Endodermal cell (in vitro differentiated cells): ENCODE data around the gene TREH. TPM values are rescaled to one million over a fixed set of nuclear protein-coding genes. Genes with fewer than 3 reads are reported as not detected.

Experiments used
- DNase-seq: peaks from one replicate; pipeline ENCODE4 v3.0.0-alpha.2; 2017
- H3K27ac ChIP-seq: 2 replicates; pipeline ENCODE4 v1.5.1; 2013; ENCODE audit warnings: mild to moderate bottlenecking, low read depth, low read length, moderate library complexity
- H3K27me3 ChIP-seq: 2 replicates; pipeline ENCODE4 v1.6.1; 2013; ENCODE audit warnings: mild to moderate bottlenecking, low read length, moderate library complexity; ENCODE audit not compliant: insufficient read depth, control insufficient read depth, poor library complexity, severe bottlenecking
- H3K36me3 ChIP-seq: 2 replicates; pipeline ENCODE4 v1.7.0; 2013; ENCODE audit warnings: mild to moderate bottlenecking, low read length, moderate library complexity; ENCODE audit not compliant: control insufficient read depth, insufficient read depth
- H3K4me1 ChIP-seq: one replicate; pipeline ENCODE4 v1.7.0; 2013; ENCODE audit warnings: low read length; ENCODE audit not compliant: control insufficient read depth, insufficient read depth
- H3K4me3 ChIP-seq: 2 replicates; pipeline ENCODE4 v1.5.1; 2013; ENCODE audit warnings: mild to moderate bottlenecking, low read length, moderate library complexity
- H3K9ac ChIP-seq: 2 replicates; pipeline ENCODE4 v1.6.1; 2013; ENCODE audit warnings: mild to moderate bottlenecking, low read length, moderate library complexity; ENCODE audit not compliant: poor library complexity, severe bottlenecking; ENCODE audit errors: extremely low read depth
- H3K9me3 ChIP-seq: 2 replicates; pipeline ENCODE4 v1.6.1; 2013; ENCODE audit warnings: mild to moderate bottlenecking, low read length, moderate library complexity; ENCODE audit not compliant: control insufficient read depth
- H3K27ac Mint-ChIP-seq: 2 replicates; pipeline ENCODE4 v1.8.0; 2020; ENCODE audit warnings: mixed read lengths
- H3K27me3 Mint-ChIP-seq: 2 replicates; pipeline ENCODE4 v1.8.0; 2021; ENCODE audit warnings: mild to moderate bottlenecking, mixed read lengths; ENCODE audit not compliant: insufficient read depth
- H3K36me3 Mint-ChIP-seq: 2 replicates; pipeline ENCODE4 v1.8.0; 2020; ENCODE audit warnings: low read depth, mixed read lengths
- H3K4me1 Mint-ChIP-seq: 2 replicates; pipeline ENCODE4 v1.8.0; 2020; ENCODE audit warnings: mixed read lengths
- H3K4me3 Mint-ChIP-seq: 2 replicates; pipeline ENCODE4 v1.8.0; 2020; ENCODE audit warnings: mild to moderate bottlenecking, moderate library complexity, mixed read lengths
- H3K9me3 Mint-ChIP-seq: 2 replicates; pipeline ENCODE4 v1.8.0; 2020; ENCODE audit warnings: mild to moderate bottlenecking, mixed read lengths
- CTCF ChIP-seq: fragments of 200-600 bp; sonication (generic); conservative IDR thresholded peaks from 2 replicates; pipeline ENCODE4 v1.5.0; 2021; ENCODE audit warnings: antibody characterized with exemption, mild to moderate bottlenecking
- WGBS, 2 experiments: methylation state at CpG; one replicate each; pipeline versions ENCODE4 v1.1.5 to v1.1.7; 2013; ENCODE audit warnings: missing lambda C conversion rate in 2 of 2, mixed read lengths in 1 of 2; ENCODE audit not compliant: insufficient coverage in 1 of 2, insufficient read length in 1 of 2; 5-methylcytosine and 5-hydroxymethylcytosine counted together
- total RNA-seq, 2 donors: library from RNA; stranded (reverse); fragmentation: NEBNext Ultra II Directional in 1 of 2; extraction: Animal tissue kit (Norgen Biotek cat#: 25700) in 1 of 2; gene quantifications; 2 replicates in 1 of 2; 3 replicates in 1 of 2; pipeline ENCODE4 v1.2.1, GENCODE V29; 2021

Gene TREH
- total RNA-seq, 2 donors from 2014 or later, result not detected

DNA sequence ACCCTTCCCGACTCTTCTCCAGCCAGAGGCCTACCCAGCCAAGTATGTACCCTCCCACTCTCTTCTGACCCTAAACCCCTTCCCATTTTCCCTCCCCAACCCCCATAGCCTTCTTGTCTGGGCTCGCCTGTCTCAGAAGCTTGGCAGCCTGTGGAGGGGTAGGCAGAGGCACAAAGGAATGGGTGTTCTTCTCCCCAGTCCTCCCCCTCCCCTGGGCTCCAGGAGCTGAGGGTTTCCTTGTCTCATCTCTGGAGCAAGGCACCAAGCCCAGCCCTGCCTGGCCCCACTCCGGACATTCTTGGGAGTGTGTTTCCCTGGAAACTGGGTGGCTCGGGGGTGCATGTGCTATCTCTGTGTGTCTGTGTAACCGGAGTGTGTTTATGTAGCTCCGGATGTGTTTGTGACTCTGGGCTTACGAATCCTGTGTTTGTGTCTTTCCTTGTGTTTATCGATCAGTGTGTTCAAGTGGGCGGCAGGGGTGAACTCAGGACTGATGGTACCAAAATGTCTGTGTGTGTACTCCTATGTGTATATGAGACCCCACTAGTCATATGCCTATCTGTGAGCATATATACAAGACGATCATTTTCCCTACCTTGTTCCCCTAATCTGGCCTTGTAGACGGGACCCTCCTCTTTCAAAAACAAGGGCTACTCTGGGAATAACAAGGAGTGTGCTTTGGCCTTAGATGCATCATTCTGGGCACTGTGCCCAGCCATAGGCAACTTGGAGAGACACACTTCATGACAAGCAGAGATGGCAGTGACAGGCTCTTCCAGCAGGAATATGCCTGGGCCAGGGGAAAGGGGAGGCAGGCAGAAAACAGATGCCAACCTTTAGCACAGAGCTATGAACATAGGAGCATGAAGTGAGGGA is 61.1 kb downstream of the TREH start:
- peak; percentile 55 for DNase-seq
- H3K4me1 ChIP-seq, result peaks cover 13% of the 10 kb centered on the region
- Mint-ChIP-seq H3K4me1 (peaks cover 53% of the 10 kb centered on the region), H3K27ac (no peak overlapping the region), H3K36me3 (no peaks in the 10 kb centered on the region), H3K9me3 (no peaks in the 10 kb centered on the region), H3K4me3 (no peak overlapping the region), H3K27me3 (peaks cover 35% of the 10 kb centered on the region)
- WGBS, 2 experiments, result 69 to 88% methylated on average over 8 to 10 of the region's 11 CpGs
- no peak for TF ChIP-seq CTCF
- H3K4me3 ChIP-seq, result no peak overlapping the region
- H3K9ac ChIP-seq, result no peak overlapping the region
- H3K36me3 ChIP-seq, result no peaks in the 10 kb centered on the region
- H3K27me3 ChIP-seq, result peaks cover 12% of the 10 kb centered on the region
- no peaks in the 10 kb centered on the region for H3K9me3 ChIP-seq
- H3K27ac ChIP-seq, result peak overlapping the region; percentile 84

DNA sequence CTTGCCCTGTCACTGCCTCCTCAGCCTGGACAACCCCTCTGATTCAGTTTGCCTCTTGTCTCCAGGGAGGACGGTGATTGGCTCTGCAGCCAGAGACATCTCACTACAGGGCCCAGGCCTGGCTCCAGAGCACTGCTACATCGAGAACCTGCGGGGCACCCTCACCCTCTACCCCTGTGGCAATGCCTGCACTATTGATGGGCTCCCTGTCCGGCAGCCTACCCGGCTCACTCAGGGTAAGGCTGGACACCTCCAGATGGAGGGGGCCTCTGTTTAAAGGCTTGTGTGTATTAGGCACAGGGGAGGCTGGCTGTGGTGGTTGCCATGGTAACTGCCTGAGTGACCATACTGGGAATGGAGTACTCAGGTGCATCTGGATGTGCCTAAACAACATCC is 63.5 kb downstream of the TREH start:
- no peak overlapping the region for H3K4me3 Mint-ChIP-seq
- Histone ChIP-seq H3K27me3 (peaks cover 36% of the 10 kb centered on the region), H3K4me1 (peaks cover 13% of the 10 kb centered on the region), H3K36me3 (no peaks in the 10 kb centered on the region), H3K9ac (peak overlapping the region; percentile 31), H3K9me3 (no peaks in the 10 kb centered on the region), H3K27ac (peak overlapping the region; percentile 62), H3K4me3 (peak overlapping the region; percentile 44)
- H3K27ac Mint-ChIP-seq, result peak overlapping the region; percentile 71
- H3K9me3 Mint-ChIP-seq, result no peaks in the 10 kb centered on the region
- peak; percentile 81 for DNase-seq
- no peak for TF ChIP-seq CTCF
- H3K36me3 Mint-ChIP-seq, result no peaks in the 10 kb centered on the region
- peaks cover 39% of the 10 kb centered on the region for H3K4me1 Mint-ChIP-seq
- peaks cover 55% of the 10 kb centered on the region for H3K27me3 Mint-ChIP-seq
- WGBS, 2 experiments, result 83% methylated on average over 5 of the region's 5 CpGs; no CpG with 5 or more reads in 1 of the 2 experiments

DNA sequence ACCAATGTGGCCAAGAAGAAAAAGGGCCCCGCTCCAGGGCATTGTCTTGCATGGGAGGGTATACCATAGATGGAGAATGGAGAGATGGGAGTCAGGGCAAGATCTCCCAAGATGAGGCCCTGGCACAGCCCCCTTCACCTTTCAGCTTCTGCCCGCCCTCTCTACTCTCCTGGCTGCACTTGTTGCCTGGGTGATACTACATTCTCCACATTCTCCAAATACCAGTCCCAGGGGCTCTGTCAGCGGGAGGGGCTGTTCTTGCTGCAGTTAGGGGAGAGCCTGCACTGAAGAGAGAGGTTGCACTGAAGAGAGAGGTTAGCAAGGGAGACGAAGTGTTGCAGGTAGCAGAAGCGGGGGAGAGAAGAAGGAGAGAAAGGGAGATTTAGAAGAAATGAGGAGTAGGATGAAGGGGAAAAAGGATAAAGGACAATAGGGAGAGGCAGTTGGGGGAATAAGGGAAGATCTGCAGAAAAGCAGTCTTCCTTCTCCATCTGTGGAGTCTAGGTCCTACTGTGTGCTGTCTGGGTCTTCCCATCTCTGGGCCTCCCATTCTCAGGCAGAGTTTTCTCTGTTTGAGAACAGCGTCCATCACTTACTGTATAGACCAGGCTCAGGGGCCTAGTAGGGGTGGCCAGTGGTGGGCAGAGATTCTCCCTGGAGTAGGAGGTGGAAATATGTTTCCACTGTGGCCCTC is 64.0 kb downstream of the TREH start:
- DNase-seq, result peak; percentile 96
- WGBS, 2 experiments, result 55 to 58% methylated on average over 3 to 6 of the region's 6 CpGs

More for the DNA sequence above, 64.0 kb downstream of the TREH start:
- Histone ChIP-seq H3K4me1 (peaks cover 13% of the 10 kb centered on the region), H3K27me3 (peaks cover 41% of the 10 kb centered on the region), H3K36me3 (no peaks in the 10 kb centered on the region), H3K9ac (peak overlapping the region; percentile 31), H3K27ac (peak overlapping the region; percentile 62), H3K4me3 (peak overlapping the region; percentile 44), H3K9me3 (no peaks in the 10 kb centered on the region)
- Mint-ChIP-seq H3K27ac (peak overlapping the region; percentile 71), H3K4me3 (peak overlapping the region; percentile 29), H3K36me3 (no peaks in the 10 kb centered on the region), H3K9me3 (no peaks in the 10 kb centered on the region), H3K4me1 (peaks cover 34% of the 10 kb centered on the region), H3K27me3 (peaks cover 59% of the 10 kb centered on the region)
- TF ChIP-seq CTCF, result no peak
